H1 (cell line): ENCODE results near the gene CSKMT. TPM values are rescaled to one million over a fixed set of nuclear protein-coding genes. Genes with fewer than 3 reads are reported as not detected.

Source experiments
- CHD2 ChIP-seq: IDR thresholded peaks from 2 replicates; pipeline ENCODE4 v1.6.1; 2012; ENCODE audit warnings: low read length, improper control_type of control experiment
- RFX5 ChIP-seq: IDR thresholded peaks from 2 replicates; pipeline ENCODE4 v1.6.1; 2011; ENCODE audit warnings: low read depth, low read length, improper control_type of control experiment, borderline replicate concordance
- SAP30 ChIP-seq: fragments of 300-600 bp; sonication (generic); IDR thresholded peaks from 2 replicates; pipeline ENCODE4 v1.7.1; 2012; ENCODE audit warnings: low read length, moderate library complexity, mild to moderate bottlenecking, inconsistent platforms; ENCODE audit not compliant: insufficient read depth, insufficient replicate concordance
- SIX5 ChIP-seq: IDR thresholded peaks from 2 replicates; pipeline ENCODE4 v1.6.1; 2011; ENCODE audit warnings: mild to moderate bottlenecking, low read depth, low read length
- TEAD4 ChIP-seq: IDR thresholded peaks from 2 replicates; pipeline ENCODE4 v1.6.1; 2012; ENCODE audit warnings: low read depth, low read length, inconsistent platforms, mixed read lengths
- polyA plus RNA-seq, 7 experiments: library from polyadenylated mRNA; depleted of rRNA in 3 of 7; stranded (reverse) in 5 of 7; unstranded in 2 of 7; fragments of >200 nt in 5 of 7; fragments of 200-250 nt in 2 of 7; gene quantifications; 1 replicate in 5 of 7; 2 replicates in 1 of 7; 4 replicates in 1 of 7; pipeline versions ENCODE4 v1.2.1 to v1.2.3, GENCODE V29; 2011 to 2013; ENCODE audit warnings: missing spikeins in 2 of 7, mixed read lengths in 2 of 7
- total RNA-seq: library from RNA; stranded (reverse); fragmentation: NEBNext Ultra II Directional; extraction: Animal tissue kit (Norgen Biotek cat#: 25700); gene quantifications from 2 replicates; pipeline ENCODE4 v1.2.1, GENCODE V29; 2021

CSKMT gene
- total and polyA plus RNA-seq, 2 of the 8 experiments (the other 6 are each of a cell fraction or from before 2014, with no cell fraction given), result 12.0 to 66.1 TPM

DNA sequence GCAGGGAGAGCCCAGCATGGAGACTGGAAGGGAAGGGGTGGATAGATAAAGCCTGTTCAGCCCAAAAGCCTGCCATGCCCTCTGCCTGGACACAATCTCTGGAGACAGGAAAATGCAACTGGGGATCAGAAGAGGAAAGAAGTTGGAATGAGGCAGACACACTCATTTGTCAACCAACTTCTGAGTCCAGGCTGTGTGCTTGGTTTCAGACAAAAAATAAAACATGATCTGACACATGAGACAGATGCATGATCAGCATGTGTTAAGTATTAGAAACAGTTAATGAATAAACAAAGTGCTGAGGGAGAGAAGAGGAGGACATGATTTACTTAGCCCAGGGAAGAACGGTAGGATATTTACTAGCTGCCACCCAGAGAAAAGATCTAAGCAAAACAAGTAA lies 23.4 kb downstream of the CSKMT start (continued):
- TF ChIP-seq CHD2 (no peak), SIX5 (no peak), TEAD4 (no peak), SAP30 (no peak), RFX5 (no peak)
